ENCODE results near the gene RACK1. TPM values are rescaled to one million over a fixed set of nuclear protein-coding genes. Genes with fewer than 3 reads are reported as not detected.
"Not testable (repeated sequence)": the region's sequence is repeated elsewhere in the genome, so short reads cannot be mapped to it uniquely, and the experiment has no call there.

The RACK1 gene
- total and polyA plus RNA-seq, 9 donors = 3,139 to 4,768 (median 3,466) TPM

GRCh38 chr5:181217111-181217802, 26.4 kb downstream of the RACK1 start:
- H3K36me3 ChIP-seq (ENCODE audit: control insufficient read depth, insufficient read depth, low read length) = no peaks in the 10 kb centered on the region
- peaks cover 22% of the 10 kb centered on the region for H3K4me1 ChIP-seq (ENCODE audit: control insufficient read depth, insufficient read depth, low read length)

GRCh38 chr5:181215997-181216989, 27.4 kb downstream of the RACK1 start:
- Histone ChIP-seq H3K4me1 (ENCODE audit: control insufficient read depth, insufficient read depth, low read length) (peaks cover 23% of the 10 kb centered on the region), H3K36me3 (ENCODE audit: control insufficient read depth, insufficient read depth, low read length) (no peaks in the 10 kb centered on the region), H3K4me3 (ENCODE audit: low read length) (peak overlapping the region; percentile 52), H3K27me3 (ENCODE audit: control insufficient read depth, insufficient read depth, low read length) (peaks cover 23% of the 10 kb centered on the region), H3K9me3 (replicated peaks; ENCODE audit: control insufficient read depth, low read depth, low read length) (no peaks in the 10 kb centered on the region), H3K27ac (ENCODE audit: low read length) (no peak overlapping the region)
- 38% methylated on average over 29 of the region's 44 CpGs for WGBS (ENCODE audit: insufficient coverage)
- no peak for DNase-seq

More at GRCh38 chr5:181217111-181217802, 26.4 kb downstream of the RACK1 start:
- peak; percentile 59 for DNase-seq
- H3K27me3 ChIP-seq (ENCODE audit: control insufficient read depth, insufficient read depth, low read length) = peaks cover 23% of the 10 kb centered on the region
- H3K9me3 ChIP-seq (replicated peaks; ENCODE audit: control insufficient read depth, low read depth, low read length) = no peaks in the 10 kb centered on the region
- 1% methylated on average over 44 of the region's 46 CpGs for WGBS (ENCODE audit: insufficient coverage)
- peak overlapping the region; percentile 57 for H3K27ac ChIP-seq (ENCODE audit: low read length)
- H3K4me3 ChIP-seq (ENCODE audit: low read length) = peak overlapping the region; percentile 52

GRCh38 chr5:181214249-181214648, 29.5 kb downstream of the RACK1 start:
- H3K4me3 ChIP-seq (ENCODE audit: low read length); H3K9me3 ChIP-seq (replicated peaks; ENCODE audit: control insufficient read depth, low read depth, low read length); DNase-seq; H3K36me3 ChIP-seq (ENCODE audit: control insufficient read depth, insufficient read depth, low read length); H3K27ac ChIP-seq (ENCODE audit: low read length): not testable (repeated sequence)
- 95% methylated on average over 6 of the region's 10 CpGs for WGBS (ENCODE audit: insufficient coverage)
- Histone ChIP-seq H3K4me1 (ENCODE audit: control insufficient read depth, insufficient read depth, low read length) (peaks cover 23% of the 10 kb centered on the region), H3K27me3 (ENCODE audit: control insufficient read depth, insufficient read depth, low read length) (peaks cover 16% of the 10 kb centered on the region)

GRCh38 chr5:181212934-181213333, 30.8 kb downstream of the RACK1 start:
- Histone ChIP-seq H3K4me3 (ENCODE audit: low read length) (no peak overlapping the region), H3K27me3 (ENCODE audit: control insufficient read depth, insufficient read depth, low read length) (peaks cover 16% of the 10 kb centered on the region), H3K27ac (ENCODE audit: low read length) (no peak overlapping the region), H3K4me1 (ENCODE audit: control insufficient read depth, insufficient read depth, low read length) (peaks cover 22% of the 10 kb centered on the region), H3K36me3 (ENCODE audit: control insufficient read depth, insufficient read depth, low read length) (no peaks in the 10 kb centered on the region), H3K9me3 (replicated peaks; ENCODE audit: control insufficient read depth, low read depth, low read length) (no peaks in the 10 kb centered on the region)
- no peak for DNase-seq
- WGBS (ENCODE audit: insufficient coverage) = no CpG with 5 or more reads among the region's 2 CpGs

- DNase-seq = no peak
- Histone ChIP-seq H3K27me3 (ENCODE audit: control insufficient read depth, insufficient read depth, low read length) (peaks cover 16% of the 10 kb centered on the region), H3K9me3 (replicated peaks; ENCODE audit: control insufficient read depth, low read depth, low read length) (no peaks in the 10 kb centered on the region), H3K36me3 (ENCODE audit: control insufficient read depth, insufficient read depth, low read length) (no peaks in the 10 kb centered on the region), H3K27ac (ENCODE audit: low read length) (no peak overlapping the region), H3K4me1 (ENCODE audit: control insufficient read depth, insufficient read depth, low read length) (peaks cover 14% of the 10 kb centered on the region), H3K4me3 (ENCODE audit: low read length) (no peak overlapping the region)
- 71% methylated on average over 1 of the region's 6 CpGs for WGBS (ENCODE audit: insufficient coverage)
Observed at GRCh38 chr5:181212080-181212479, 31.6 kb downstream of the RACK1 start.

GRCh38 chr5:181211208-181211607, 32.5 kb downstream of the RACK1 start:
- WGBS (ENCODE audit: insufficient coverage) = 34% methylated on average over 5 of the region's 7 CpGs
- no peak for DNase-seq
- Histone ChIP-seq H3K36me3 (ENCODE audit: control insufficient read depth, insufficient read depth, low read length) (no peaks in the 10 kb centered on the region), H3K4me1 (ENCODE audit: control insufficient read depth, insufficient read depth, low read length) (peaks cover 15% of the 10 kb centered on the region), H3K9me3 (replicated peaks; ENCODE audit: control insufficient read depth, low read depth, low read length) (no peaks in the 10 kb centered on the region), H3K27me3 (ENCODE audit: control insufficient read depth, insufficient read depth, low read length) (peaks cover 9% of the 10 kb centered on the region), H3K27ac (ENCODE audit: low read length) (no peak overlapping the region), H3K4me3 (ENCODE audit: low read length) (no peak overlapping the region)

- not testable (repeated sequence) for H3K36me3 ChIP-seq (ENCODE audit: control insufficient read depth, insufficient read depth, low read length); DNase-seq; H3K27ac ChIP-seq (ENCODE audit: low read length); H3K27me3 ChIP-seq (ENCODE audit: control insufficient read depth, insufficient read depth, low read length); H3K4me3 ChIP-seq (ENCODE audit: low read length); H3K9me3 ChIP-seq (replicated peaks; ENCODE audit: control insufficient read depth, low read depth, low read length)
- 62% methylated on average over 7 of the region's 17 CpGs for WGBS (ENCODE audit: insufficient coverage)
- peaks cover 16% of the 10 kb centered on the region for H3K4me1 ChIP-seq (ENCODE audit: control insufficient read depth, insufficient read depth, low read length)
Observed at GRCh38 chr5:181210698-181211097, 33.0 kb downstream of the RACK1 start.

- Histone ChIP-seq H3K27me3 (ENCODE audit: control insufficient read depth, insufficient read depth, low read length) (peaks cover 15% of the 10 kb centered on the region), H3K4me1 (ENCODE audit: control insufficient read depth, insufficient read depth, low read length) (peaks cover 21% of the 10 kb centered on the region)
- not testable (repeated sequence) for H3K36me3 ChIP-seq (ENCODE audit: control insufficient read depth, insufficient read depth, low read length); H3K4me3 ChIP-seq (ENCODE audit: low read length); DNase-seq; H3K27ac ChIP-seq (ENCODE audit: low read length); H3K9me3 ChIP-seq (replicated peaks; ENCODE audit: control insufficient read depth, low read depth, low read length)
- 74% methylated on average over 7 of the region's 11 CpGs for WGBS (ENCODE audit: insufficient coverage)
Observed at GRCh38 chr5:181210148-181210547, 33.6 kb downstream of the RACK1 start.

GRCh38 chr5:181209006-181209405, 34.7 kb downstream of the RACK1 start:
- DNase-seq; H3K27ac ChIP-seq (ENCODE audit: low read length); H3K36me3 ChIP-seq (ENCODE audit: control insufficient read depth, insufficient read depth, low read length); H3K4me3 ChIP-seq (ENCODE audit: low read length); H3K9me3 ChIP-seq (replicated peaks; ENCODE audit: control insufficient read depth, low read depth, low read length): not testable (repeated sequence)
- Histone ChIP-seq H3K4me1 (ENCODE audit: control insufficient read depth, insufficient read depth, low read length) (peaks cover 24% of the 10 kb centered on the region), H3K27me3 (ENCODE audit: control insufficient read depth, insufficient read depth, low read length) (peaks cover 19% of the 10 kb centered on the region)
- WGBS (ENCODE audit: insufficient coverage) = 85% methylated on average over 20 of the region's 24 CpGs

- no peak for DNase-seq
Observed at GRCh38 chr5:181207960-181208253, 35.8 kb downstream of the RACK1 start.

More at GRCh38 chr5:181207960-181208253, 35.8 kb downstream of the RACK1 start:
- Histone ChIP-seq H3K4me3 (ENCODE audit: low read length) (no peak overlapping the region), H3K9me3 (replicated peaks; ENCODE audit: control insufficient read depth, low read depth, low read length) (no peaks in the 10 kb centered on the region), H3K4me1 (ENCODE audit: control insufficient read depth, insufficient read depth, low read length) (peaks cover 32% of the 10 kb centered on the region), H3K36me3 (ENCODE audit: control insufficient read depth, insufficient read depth, low read length) (no peaks in the 10 kb centered on the region), H3K27me3 (ENCODE audit: control insufficient read depth, insufficient read depth, low read length) (peaks cover 26% of the 10 kb centered on the region), H3K27ac (ENCODE audit: low read length) (no peak overlapping the region)
- 51% methylated on average over 2 of the region's 3 CpGs for WGBS (ENCODE audit: insufficient coverage)

Measured in muscle of leg (tissue), 11 donors.